GM23338 (cell line): ENCODE data around the gene TMEM135. TPM values are rescaled to one million over a fixed set of nuclear protein-coding genes. Genes with fewer than 3 reads are reported as not detected.

ENCODE experiments used
- EZH2phosphoT487 ChIP-seq: fragments of 200-600 bp; sonication (generic); IDR thresholded peaks from one replicate; pipeline ENCODE4 v1.8.1; 2018; ENCODE audit warnings: antibody characterized with exemption; ENCODE audit not compliant: unreplicated experiment
- JUNB ChIP-seq: IDR thresholded peaks from one replicate; pipeline ENCODE4 v1.6.1; 2016; ENCODE audit warnings: antibody characterized with exemption; ENCODE audit not compliant: unreplicated experiment
- REST ChIP-seq: IDR thresholded peaks from one replicate; pipeline ENCODE4 v1.6.1; 2018; ENCODE audit warnings: antibody characterized with exemption; ENCODE audit not compliant: unreplicated experiment
- ZNF462 ChIP-seq: fragments of 250-450 bp; sonication (Bioruptor Pico); IDR thresholded peaks from 2 replicates; pipeline ENCODE4 v1.5.0; 2020; ENCODE audit warnings: mild to moderate bottlenecking, moderate library complexity
- polyA plus RNA-seq: library from polyadenylated mRNA; unstranded; fragments of >200 nt; fragmentation: Nextera tagmentation; extraction: Ambion mirVana; gene quantifications from 2 replicates; pipeline ENCODE4 v1.2.1, GENCODE V29; 2016
- total RNA-seq: library from RNA; depleted of rRNA; stranded (reverse); fragments of >200 nt; shearing (Covaris generic); gene quantifications from 2 replicates; pipeline ENCODE4 v1.2.3, GENCODE V29; 2014
- TF ChIP-seq, protein P1 (sequence below): IDR thresholded peaks from 2 replicates; pipeline ENCODE4 v1.6.1; 2016; ENCODE audit warnings: antibody characterized with exemption

The TMEM135 gene
- total and polyA plus RNA-seq, 2 experiments from 2014 or later: 23.4 to 49.9 TPM

DNA sequence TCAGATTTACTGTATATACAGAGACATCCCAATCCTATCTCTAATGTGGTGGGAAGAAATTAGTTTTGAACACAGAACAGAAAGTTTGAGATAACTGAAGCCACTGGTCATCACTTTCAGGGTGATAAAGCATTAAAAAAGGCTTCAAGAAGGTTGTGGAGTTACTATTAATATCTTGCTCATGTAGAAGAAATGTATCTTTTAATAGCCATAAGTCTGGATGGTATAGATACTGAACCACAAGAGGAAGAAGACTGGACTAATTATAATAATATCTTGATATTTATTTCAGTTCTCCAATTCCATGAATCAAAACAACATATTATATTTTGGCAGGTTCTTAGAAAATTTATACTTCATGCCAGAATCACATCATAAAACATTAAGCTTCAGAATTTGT lies 137.1 kb downstream of the TMEM135 start (continued):
- no peak for TF ChIP-seq ZNF462
- TF ChIP-seq, protein P1, sequence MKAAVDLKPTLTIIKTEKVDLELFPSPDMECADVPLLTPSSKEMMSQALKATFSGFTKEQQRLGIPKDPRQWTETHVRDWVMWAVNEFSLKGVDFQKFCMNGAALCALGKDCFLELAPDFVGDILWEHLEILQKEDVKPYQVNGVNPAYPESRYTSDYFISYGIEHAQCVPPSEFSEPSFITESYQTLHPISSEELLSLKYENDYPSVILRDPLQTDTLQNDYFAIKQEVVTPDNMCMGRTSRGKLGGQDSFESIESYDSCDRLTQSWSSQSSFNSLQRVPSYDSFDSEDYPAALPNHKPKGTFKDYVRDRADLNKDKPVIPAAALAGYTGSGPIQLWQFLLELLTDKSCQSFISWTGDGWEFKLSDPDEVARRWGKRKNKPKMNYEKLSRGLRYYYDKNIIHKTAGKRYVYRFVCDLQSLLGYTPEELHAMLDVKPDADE: no peak
- no peak for TF ChIP-seq JUNB
- no peak for TF ChIP-seq REST
- TF ChIP-seq EZH2phosphoT487: no peak
